MM.1S (cell line): ENCODE measurements around the gene OR6Y1.

Experiments used
- DNase-seq: peaks from one replicate; pipeline ENCODE4 v3.0.0-alpha.2; 2015
- H2AFZ ChIP-seq: fragments of 300-600 bp; sonication (generic); 2 replicates; pipeline ENCODE4 v1.6.0; 2016; ENCODE audit warnings: antibody characterized with exemption, low read length
- H3F3A ChIP-seq: fragments of 300-600 bp; sonication (generic); 2 replicates; pipeline ENCODE4 v1.6.1; 2016; ENCODE audit warnings: mild to moderate bottlenecking, antibody characterized with exemption, low read length, moderate library complexity, mixed read lengths; ENCODE audit not compliant: insufficient read depth
- H3K27ac ChIP-seq: fragments of 300-600 bp; sonication (generic); 2 replicates; pipeline ENCODE4 v1.5.1; 2016; ENCODE audit warnings: mild to moderate bottlenecking, low read length
- H3K27me3 ChIP-seq: fragments of 300-600 bp; sonication (generic); replicated peaks from 2 replicates; pipeline ENCODE4 v1.6.0; 2016; ENCODE audit warnings: low read length; ENCODE audit not compliant: insufficient read depth
- H3K36me3 ChIP-seq: fragments of 300-600 bp; sonication (generic); replicated peaks from 2 replicates; pipeline ENCODE4 v1.6.1; 2016; ENCODE audit warnings: mild to moderate bottlenecking, low read length, mixed read lengths; ENCODE audit not compliant: insufficient read depth
- H3K4me1 ChIP-seq: fragments of 300-600 bp; sonication (generic); 2 replicates; pipeline ENCODE4 v1.6.1; 2016; ENCODE audit warnings: low read length, mixed read lengths
- H3K4me2 ChIP-seq: fragments of 300-600 bp; sonication (generic); 2 replicates; pipeline ENCODE4 v1.6.0; 2016; ENCODE audit warnings: low read depth, low read length
- H3K4me3 ChIP-seq: fragments of 300-600 bp; sonication (generic); 2 replicates; pipeline ENCODE4 v1.5.1; 2016; ENCODE audit warnings: low read length, mixed read lengths
- H3K79me2 ChIP-seq: fragments of 300-600 bp; sonication (generic); 2 replicates; pipeline ENCODE4 v1.6.1; 2016; ENCODE audit warnings: mixed run types, low read length, mixed read lengths
- H3K9ac ChIP-seq: fragments of 300-600 bp; sonication (generic); 2 replicates; pipeline ENCODE4 v1.6.1; 2016; ENCODE audit warnings: low read length, mixed read lengths
- H3K9me2 ChIP-seq: fragments of 300-600 bp; sonication (generic); replicated peaks from 2 replicates; pipeline ENCODE4 v1.6.1; 2016; ENCODE audit warnings: mild to moderate bottlenecking, low read length, mixed read lengths; ENCODE audit not compliant: insufficient read depth
- H3K9me3 ChIP-seq: fragments of 300-600 bp; sonication (generic); replicated peaks from 2 replicates; pipeline ENCODE4 v1.6.1; 2016; ENCODE audit warnings: mild to moderate bottlenecking, low read length, mixed read lengths; ENCODE audit not compliant: insufficient read depth
- H4K20me1 ChIP-seq: fragments of 300-600 bp; sonication (generic); 2 replicates; pipeline ENCODE4 v1.6.1; 2016; ENCODE audit warnings: mild to moderate bottlenecking, low read length, moderate library complexity, mixed read lengths; ENCODE audit not compliant: insufficient read depth
- CTCF ChIP-seq: fragments of 300-600 bp; sonication (generic); IDR thresholded peaks from 2 replicates; pipeline ENCODE4 v1.5.1; 2016; ENCODE audit warnings: antibody characterized with exemption, low read length, mixed read lengths
- EZH2 ChIP-seq: fragments of 300-600 bp; sonication (generic); optimal IDR thresholded peaks from 2 replicates; pipeline ENCODE3; 2017; ENCODE audit warnings: low read depth, mild to moderate bottlenecking, antibody characterized with exemption, low read length, mixed read lengths
- EZH2phosphoT487 ChIP-seq: fragments of 300-600 bp; sonication (generic); IDR thresholded peaks from 2 replicates; pipeline ENCODE4 v1.6.1; 2018; ENCODE audit warnings: antibody characterized with exemption, low read length

The OR6Y1 gene

GRCh38 chr1:158583962-158584361 is 29.8 kb upstream of the OR6Y1 start:
- no peak overlapping the region for H3K27ac ChIP-seq
- H3K4me3 ChIP-seq, result no peak overlapping the region
- H3K4me2 ChIP-seq, result no peak overlapping the region
- H4K20me1 ChIP-seq, result no peaks in the 10 kb centered on the region
- H3K36me3 ChIP-seq, result no peaks in the 10 kb centered on the region
- H3K9me2 ChIP-seq, result no peaks in the 10 kb centered on the region
- H3K4me1 ChIP-seq, result no peaks in the 10 kb centered on the region
- no peak for DNase-seq
- H3K27me3 ChIP-seq, result no peaks in the 10 kb centered on the region
- H2AFZ ChIP-seq, result no peak overlapping the region
- no peaks in the 10 kb centered on the region for H3K9me3 ChIP-seq
- no peaks in the 10 kb centered on the region for H3K79me2 ChIP-seq
- H3K9ac ChIP-seq, result no peak overlapping the region
- no peaks in the 10 kb centered on the region for H3F3A ChIP-seq
- no peak for TF ChIP-seq EZH2phosphoT487
- TF ChIP-seq EZH2, result no peak
- TF ChIP-seq CTCF, result no peak

GRCh38 chr1:158579733-158580132 is 25.5 kb upstream of the OR6Y1 start, which contains the start of gene OR10X1:
Gene OR10X1 (minus strand): TSS chr1:158579899. CDS start chr1:158579899, 0 bp downstream.
- Histone ChIP-seq H2AFZ (no peak within 1 kb of the TSS), H3K27me3 (no peaks in the 10 kb centered on the region), H3K9ac (no peak within 1 kb of the TSS), H3K9me3 (no peaks in the 10 kb centered on the region), H4K20me1 (no peaks in the 10 kb centered on the region), H3K36me3 (no peaks in the 10 kb centered on the region), H3K27ac (no peak within 1 kb of the TSS), H3F3A (no peaks in the 10 kb centered on the region), H3K4me2 (no peak within 1 kb of the TSS), H3K9me2 (no peaks in the 10 kb centered on the region), H3K4me1 (no peaks in the 10 kb centered on the region), H3K4me3 (no peak within 1 kb of the TSS), H3K79me2 (no peaks in the 10 kb centered on the region)
- TF ChIP-seq CTCF, result no peak
- no peak for TF ChIP-seq EZH2phosphoT487
- no peak for TF ChIP-seq EZH2
- DNase-seq, result no peak

- no peaks in the 10 kb centered on the region for H4K20me1 ChIP-seq
- H3K9me3 ChIP-seq, result no peaks in the 10 kb centered on the region
- no peak overlapping the region for H3K9ac ChIP-seq
- no peaks in the 10 kb centered on the region for H3F3A ChIP-seq
- H3K9me2 ChIP-seq, result no peaks in the 10 kb centered on the region
- no peak overlapping the region for H3K4me3 ChIP-seq
- no peak for DNase-seq
- H3K36me3 ChIP-seq, result no peaks in the 10 kb centered on the region
- no peaks in the 10 kb centered on the region for H3K4me1 ChIP-seq
- no peak overlapping the region for H2AFZ ChIP-seq
- H3K27me3 ChIP-seq, result no peaks in the 10 kb centered on the region
- no peaks in the 10 kb centered on the region for H3K79me2 ChIP-seq
- H3K27ac ChIP-seq, result no peak overlapping the region
- no peak overlapping the region for H3K4me2 ChIP-seq
- TF ChIP-seq EZH2, result no peak
- TF ChIP-seq CTCF, result no peak
- TF ChIP-seq EZH2phosphoT487, result no peak
Measured at GRCh38 chr1:158577561-158577960, 23.4 kb upstream of the OR6Y1 start.
